Measurements from ENCODE around the gene DHRSX.

DNA sequence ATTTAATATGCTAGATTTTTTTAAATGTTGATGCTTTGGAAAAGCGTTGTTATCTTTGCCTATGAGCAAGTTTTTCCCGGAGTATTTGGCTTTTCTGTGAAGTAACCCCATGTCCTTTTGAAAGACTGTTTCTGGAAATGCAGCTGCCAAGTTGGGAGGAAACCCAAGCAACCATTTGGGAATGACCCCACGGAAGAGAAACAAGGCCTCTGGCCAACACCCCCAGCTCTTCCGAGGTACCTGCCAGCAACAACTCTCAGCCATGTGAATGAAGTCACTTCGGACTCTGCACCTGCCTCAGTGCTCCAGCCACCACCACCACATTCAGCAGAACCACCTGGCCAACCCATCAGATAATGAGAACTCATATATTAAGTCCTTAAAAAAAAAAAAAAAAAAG, 36.2 kb upstream of the DHRSX start:
- TF ChIP-seq, protein P1, sequence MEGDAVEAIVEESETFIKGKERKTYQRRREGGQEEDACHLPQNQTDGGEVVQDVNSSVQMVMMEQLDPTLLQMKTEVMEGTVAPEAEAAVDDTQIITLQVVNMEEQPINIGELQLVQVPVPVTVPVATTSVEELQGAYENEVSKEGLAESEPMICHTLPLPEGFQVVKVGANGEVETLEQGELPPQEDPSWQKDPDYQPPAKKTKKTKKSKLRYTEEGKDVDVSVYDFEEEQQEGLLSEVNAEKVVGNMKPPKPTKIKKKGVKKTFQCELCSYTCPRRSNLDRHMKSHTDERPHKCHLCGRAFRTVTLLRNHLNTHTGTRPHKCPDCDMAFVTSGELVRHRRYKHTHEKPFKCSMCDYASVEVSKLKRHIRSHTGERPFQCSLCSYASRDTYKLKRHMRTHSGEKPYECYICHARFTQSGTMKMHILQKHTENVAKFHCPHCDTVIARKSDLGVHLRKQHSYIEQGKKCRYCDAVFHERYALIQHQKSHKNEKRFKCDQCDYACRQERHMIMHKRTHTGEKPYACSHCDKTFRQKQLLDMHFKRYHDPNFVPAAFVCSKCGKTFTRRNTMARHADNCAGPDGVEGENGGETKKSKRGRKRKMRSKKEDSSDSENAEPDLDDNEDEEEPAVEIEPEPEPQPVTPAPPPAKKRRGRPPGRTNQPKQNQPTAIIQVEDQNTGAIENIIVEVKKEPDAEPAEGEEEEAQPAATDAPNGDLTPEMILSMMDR (IDR thresholded peaks at IDR 0.05; ENCODE audit: low read depth, low read length, poor library complexity, severe bottlenecking), result no peak
- TF ChIP-seq EZH2phosphoT487 (IDR thresholded peaks at IDR 0.05; ENCODE audit: borderline replicate concordance, low read length), result no peak
